NK-92 (cell line): ENCODE measurements around the gene DEXI.
A peak's percentile ranks its signal among the peaks of the same experiment; 100 is the strongest.
"Not testable (repeated sequence)": the region's sequence is repeated elsewhere in the genome, so short reads cannot be mapped to it uniquely, and the experiment has no call there.

Experiments used
- DNase-seq: peaks from one replicate; lab custom pipeline; 2025; ENCODE audit not compliant: unreplicated experiment; lab: John Stamatoyannopoulos, UW

The DEXI gene

GRCh38 chr16:10969615-10970014, 27.3 kb upstream of the DEXI start:
- no peak for DNase-seq

GRCh38 chr16:10968498-10968897, 26.2 kb upstream of the DEXI start:
- no peak for DNase-seq

GRCh38 chr16:10967986-10968385, 25.7 kb upstream of the DEXI start:
- no peak for DNase-seq

GRCh38 chr16:10966559-10966958, 24.3 kb upstream of the DEXI start:
- not testable (repeated sequence) for DNase-seq

GRCh38 chr16:10966129-10966528, 23.9 kb upstream of the DEXI start:
- DNase-seq = no peak

- no peak for DNase-seq
Observed at GRCh38 chr16:10965440-10966061, 23.3 kb upstream of the DEXI start.

GRCh38 chr16:10964891-10965326, 22.6 kb upstream of the DEXI start:
- DNase-seq = no peak

- no peak for DNase-seq
Observed at GRCh38 chr16:10964039-10964890, 22.0 kb upstream of the DEXI start.

GRCh38 chr16:10961231-10961630, 19.0 kb upstream of the DEXI start:
- DNase-seq = no peak

GRCh38 chr16:10959161-10959560, 16.9 kb upstream of the DEXI start:
- no peak for DNase-seq

- no peak for DNase-seq
Observed at GRCh38 chr16:10957771-10958482, 15.7 kb upstream of the DEXI start.

- DNase-seq = no peak
Observed at GRCh38 chr16:10954903-10955302, 12.6 kb upstream of the DEXI start.

- no peak for DNase-seq
Observed at GRCh38 chr16:10951026-10951425, 8.8 kb upstream of the DEXI start.

- no peak for DNase-seq
Observed at GRCh38 chr16:10950393-10950792, 8.1 kb upstream of the DEXI start.

- no peak for DNase-seq
Observed at GRCh38 chr16:10949424-10949970, 7.2 kb upstream of the DEXI start.

GRCh38 chr16:10947211-10947787, 5.0 kb upstream of the DEXI start:
- DNase-seq = no peak

GRCh38 chr16:10946308-10946707, 4.0 kb upstream of the DEXI start:
- no peak for DNase-seq

GRCh38 chr16:10945065-10945787, 3.0 kb upstream of the DEXI start:
- DNase-seq = no peak

GRCh38 chr16:10944249-10945064, 2.2 kb upstream of the DEXI start, which contains the start of gene CLEC16A:
Gene CLEC16A, plus strand, starts transcription at chr16:10944564. Its CDS starts 154 bp downstream, at chr16:10944718.
- peak; percentile 52 for DNase-seq

- DNase-seq = no peak
Observed at GRCh38 chr16:10943064-10943353, 741 bp upstream of the DEXI start.
